Effector memory CD8-positive, alpha-beta T cell (primary cell): ENCODE measurements around the gene RHBDF1.

Experiments
- ATAC-seq: fragments of 150-1000 bp; cut with Tn5 transposase; replicated peaks from 2 replicates; pipeline ENCODE4 v1.10.0; 2021; ENCODE audit warnings: mild to moderate bottlenecking, moderate library complexity
- DNase-seq, 3 experiments: peaks; one replicate each; pipeline ENCODE4 v3.0.0; 2021
- H3K27ac Mint-ChIP-seq, 2 donors: one replicate each; pipeline ENCODE4 v1.8.0; 2022; ENCODE audit warnings: mild to moderate bottlenecking in 2 of 2, mixed read lengths in 2 of 2, moderate library complexity in 2 of 2
- H3K27me3 Mint-ChIP-seq, 2 donors: one replicate each; pipeline ENCODE4 v1.8.0; 2022; ENCODE audit warnings: mixed read lengths in 2 of 2
- H3K36me3 Mint-ChIP-seq: one replicate; pipeline ENCODE4 v1.8.0; 2022; ENCODE audit warnings: mild to moderate bottlenecking, moderate library complexity, mixed read lengths; ENCODE audit not compliant: insufficient read depth
- H3K4me1 Mint-ChIP-seq, 2 donors: one replicate each; pipeline ENCODE4 v1.8.0; 2022; ENCODE audit warnings: low read depth in 2 of 2, mixed read lengths in 2 of 2
- H3K4me3 Mint-ChIP-seq, 2 donors: one replicate each; pipeline ENCODE4 v1.8.0; 2022; ENCODE audit warnings: mild to moderate bottlenecking in 2 of 2, mixed read lengths in 2 of 2, moderate library complexity in 2 of 2
- H3K9me3 Mint-ChIP-seq, 2 donors: one replicate each; pipeline ENCODE4 v1.8.0; 2022; ENCODE audit warnings: mixed read lengths in 2 of 2

RHBDF1 gene

GRCh38 chr16:63998-64913, 8.2 kb downstream of the RHBDF1 start:
- no peak for ATAC-seq
- peaks cover 0 to 5% of the 10 kb centered on the region in 2 donors for H3K4me1 Mint-ChIP-seq

GRCh38 chr16:63466-63865, 9.0 kb downstream of the RHBDF1 start:
- Mint-ChIP-seq H3K27ac (no peak overlapping the region), H3K4me1 (peaks cover 0 to 6% of the 10 kb centered on the region in 2 donors), H3K36me3 (peaks cover 5% of the 10 kb centered on the region), H3K9me3 (no peaks in the 10 kb centered on the region), H3K27me3 (no peaks in the 10 kb centered on the region), H3K4me3 (no peak overlapping the region)
- DNase-seq (no peak), ATAC-seq (no peak)

More at GRCh38 chr16:63998-64913, 8.2 kb downstream of the RHBDF1 start:
- H3K36me3 Mint-ChIP-seq, result peaks cover 3% of the 10 kb centered on the region
- H3K4me3 Mint-ChIP-seq, result no peak overlapping the region
- DNase-seq, result no peak
- peaks cover 0 to under 1% of the 10 kb centered on the region in 2 donors for H3K27me3 Mint-ChIP-seq
- H3K27ac Mint-ChIP-seq, result no peak overlapping the region
- no peaks in the 10 kb centered on the region for H3K9me3 Mint-ChIP-seq

GRCh38 chr16:62968-63391, 9.5 kb downstream of the RHBDF1 start:
- no peaks in the 10 kb centered on the region for H3K27me3 Mint-ChIP-seq
- no peak for DNase-seq
- peaks cover 3% of the 10 kb centered on the region for H3K36me3 Mint-ChIP-seq
- peaks cover 0 to 9% of the 10 kb centered on the region in 2 donors for H3K4me1 Mint-ChIP-seq
- H3K9me3 Mint-ChIP-seq, result no peaks in the 10 kb centered on the region
- H3K27ac Mint-ChIP-seq, result no peak overlapping the region
- ATAC-seq, result no peak
- no peak overlapping the region for H3K4me3 Mint-ChIP-seq

GRCh38 chr16:62283-62967, 10.0 kb downstream of the RHBDF1 start:
- Mint-ChIP-seq H3K4me3 (no peak overlapping the region), H3K36me3 (peaks cover 3% of the 10 kb centered on the region), H3K27ac (no peak overlapping the region), H3K4me1 (peaks cover 0 to 9% of the 10 kb centered on the region in 2 donors), H3K9me3 (no peaks in the 10 kb centered on the region), H3K27me3 (no peaks in the 10 kb centered on the region)
- ATAC-seq, result no peak
- no peak for DNase-seq

- Mint-ChIP-seq H3K4me3 (no peak overlapping the region), H3K36me3 (peaks cover 3% of the 10 kb centered on the region), H3K4me1 (peaks cover 0 to 9% of the 10 kb centered on the region in 2 donors), H3K9me3 (no peaks in the 10 kb centered on the region), H3K27me3 (no peaks in the 10 kb centered on the region), H3K27ac (no peak overlapping the region)
- ATAC-seq, result no peak
- DNase-seq, result no peak
Observed at GRCh38 chr16:61879-62281, 10.6 kb downstream of the RHBDF1 start.

GRCh38 chr16:60929-61878, 11.2 kb downstream of the RHBDF1 start:
- Mint-ChIP-seq H3K4me3 (no peak overlapping the region), H3K27ac (no peak overlapping the region), H3K9me3 (no peaks in the 10 kb centered on the region), H3K4me1 (peaks cover 0 to 9% of the 10 kb centered on the region in 2 donors), H3K27me3 (no peaks in the 10 kb centered on the region), H3K36me3 (peaks cover 3% of the 10 kb centered on the region)
- ATAC-seq (no peak), DNase-seq (no peak)

- H3K27me3 Mint-ChIP-seq, result no peaks in the 10 kb centered on the region
- peaks cover 3% of the 10 kb centered on the region for H3K36me3 Mint-ChIP-seq
- H3K4me1 Mint-ChIP-seq, result peaks cover 0 to 6% of the 10 kb centered on the region in 2 donors
- H3K4me3 Mint-ChIP-seq, result no peak overlapping the region
- DNase-seq, result no peak
- ATAC-seq, result no peak
- no peaks in the 10 kb centered on the region for H3K9me3 Mint-ChIP-seq
- H3K27ac Mint-ChIP-seq, result no peak overlapping the region
Observed at GRCh38 chr16:60166-60565, 12.3 kb downstream of the RHBDF1 start.

GRCh38 chr16:59440-60059, 12.9 kb downstream of the RHBDF1 start:
- Mint-ChIP-seq H3K27me3 (no peaks in the 10 kb centered on the region), H3K9me3 (no peaks in the 10 kb centered on the region), H3K4me1 (peaks cover 0 to 4% of the 10 kb centered on the region in 2 donors), H3K27ac (peak overlapping the region in 1 of 2 donors; percentile 79), H3K4me3 (no peak overlapping the region), H3K36me3 (peaks cover 3% of the 10 kb centered on the region)
- DNase-seq (no peak), ATAC-seq (no peak)

GRCh38 chr16:58491-59439, 13.7 kb downstream of the RHBDF1 start:
- no peak for ATAC-seq
- Mint-ChIP-seq H3K4me3 (no peak overlapping the region), H3K36me3 (peaks cover 3% of the 10 kb centered on the region), H3K4me1 (peaks cover 5 to 8% of the 10 kb centered on the region in 2 donors), H3K27ac (peak overlapping the region; percentile 79 to 88), H3K27me3 (no peaks in the 10 kb centered on the region), H3K9me3 (no peaks in the 10 kb centered on the region)
- no peak for DNase-seq

GRCh38 chr16:57711-58110, 14.7 kb downstream of the RHBDF1 start:
- Mint-ChIP-seq H3K36me3 (peaks cover 11% of the 10 kb centered on the region), H3K4me3 (no peak overlapping the region), H3K27ac (peak overlapping the region in 1 of 2 donors; percentile 88), H3K9me3 (no peaks in the 10 kb centered on the region), H3K27me3 (no peaks in the 10 kb centered on the region), H3K4me1 (peaks cover 9 to 13% of the 10 kb centered on the region in 2 donors)
- no peak for DNase-seq
- ATAC-seq, result no peak

GRCh38 chr16:56231-56927, 16.1 kb downstream of the RHBDF1 start:
- Mint-ChIP-seq H3K27me3 (no peaks in the 10 kb centered on the region), H3K9me3 (no peaks in the 10 kb centered on the region), H3K27ac (no peak overlapping the region), H3K36me3 (peaks cover 17% of the 10 kb centered on the region), H3K4me3 (peak overlapping the region in 1 of 2 donors; percentile 23), H3K4me1 (peaks cover 13 to 19% of the 10 kb centered on the region in 2 donors)
- ATAC-seq (no peak), DNase-seq (no peak)
